Activated CD4-positive, alpha-beta T cell treated with anti-CD3 and anti-CD28 coated beads, Interleukin-2, amount 50 U/mL, for 4 hours (primary cell): ENCODE data around the gene HESX1.

Source experiments
- DNase-seq, 2 experiments: peaks; one replicate each; pipeline ENCODE4 v3.0.0-alpha.2; 2020

The HESX1 gene

DNA sequence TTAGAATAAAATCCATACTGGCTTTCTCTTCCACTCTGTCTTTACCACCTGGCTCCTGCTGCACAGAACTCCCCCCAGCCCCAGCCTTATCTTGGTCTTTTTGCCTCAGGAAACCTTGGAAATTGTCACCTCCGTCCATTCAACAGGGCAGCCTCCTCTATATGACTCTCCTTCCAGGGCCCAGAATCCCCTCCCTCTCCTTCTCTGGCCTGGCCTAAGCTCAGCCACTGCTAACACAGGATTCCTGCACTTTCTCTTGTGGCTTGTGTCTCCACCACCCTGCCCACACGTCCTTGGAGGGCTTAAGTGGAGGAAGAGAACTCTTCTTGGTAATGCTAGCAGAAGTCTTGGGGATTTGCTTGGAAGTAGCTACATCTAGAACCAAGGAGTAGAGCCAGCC lies 33.1 kb downstream of the HESX1 start:
- no peak for DNase-seq

DNA sequence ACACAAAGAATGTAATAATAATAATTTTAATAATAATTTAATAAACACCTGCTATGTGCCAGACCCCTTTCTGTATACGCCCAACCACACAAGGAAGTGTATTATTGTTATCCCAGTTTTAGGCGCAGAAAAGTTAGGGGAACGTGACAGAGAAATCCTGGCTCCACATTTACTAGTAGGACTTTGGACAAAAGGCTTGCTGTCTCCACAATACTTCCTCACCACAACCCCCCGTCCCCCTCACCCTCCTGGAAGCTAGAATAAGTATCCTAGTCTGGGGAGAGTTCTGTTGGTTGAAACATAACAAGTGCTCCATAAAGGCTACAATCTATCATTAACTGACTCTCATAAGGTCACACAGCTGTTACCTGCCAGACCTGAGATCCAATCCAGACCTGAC lies 34.1 kb downstream of the HESX1 start:
- DNase-seq = no peak

DNA sequence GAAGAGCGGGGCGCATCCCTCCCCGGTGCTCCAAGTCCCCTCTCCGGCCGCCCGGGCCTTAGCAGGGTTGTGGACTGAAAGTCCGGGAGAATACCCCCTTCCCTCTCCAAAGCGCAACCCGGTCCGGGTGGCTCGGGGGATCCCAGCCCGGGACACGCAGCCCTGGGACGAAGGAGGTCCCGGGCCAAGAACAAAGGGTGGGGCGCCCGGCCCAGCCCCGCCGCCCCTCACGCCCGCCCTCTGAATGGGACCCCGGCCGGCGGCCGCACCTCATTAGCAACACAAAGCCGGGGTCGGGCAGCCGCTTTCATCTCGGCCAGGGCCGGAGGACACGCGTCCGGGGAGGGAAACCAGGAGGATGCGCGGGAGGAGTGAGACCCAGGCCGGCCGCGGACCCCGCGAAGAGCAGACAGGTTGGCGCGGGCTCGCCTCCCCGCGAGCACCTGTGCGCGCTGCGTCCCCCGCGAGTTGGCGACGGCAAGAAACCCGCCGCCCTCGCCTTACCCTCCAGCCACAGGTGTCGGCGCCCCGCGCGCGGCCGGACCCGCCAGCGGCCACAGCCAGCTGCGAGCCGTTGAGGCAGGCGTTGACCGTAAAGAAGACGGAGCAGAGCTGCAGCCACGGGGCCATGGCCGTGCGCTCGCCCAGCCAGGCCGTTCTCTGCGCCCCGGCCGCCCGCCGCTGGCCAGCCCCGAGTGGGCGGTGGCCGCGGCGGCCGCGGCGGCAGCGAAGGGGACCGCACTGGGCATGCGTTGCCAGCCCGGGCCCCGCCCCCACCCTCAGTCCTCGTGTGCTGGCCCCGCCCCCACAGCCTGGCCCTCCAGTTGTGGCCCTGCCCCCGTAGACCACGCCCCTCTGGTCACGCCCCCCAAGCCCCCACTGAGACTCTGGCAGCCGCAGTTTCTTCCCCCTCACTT lies 34.9 kb downstream of the HESX1 start, which contains the start of gene IL17RD:
IL17RD (minus strand) TSS at position 697 of the 917 bp plus-strand sequence; CDS start at position 630, 67 bp downstream.
- peak; percentile 24 to 34 for DNase-seq

DNA sequence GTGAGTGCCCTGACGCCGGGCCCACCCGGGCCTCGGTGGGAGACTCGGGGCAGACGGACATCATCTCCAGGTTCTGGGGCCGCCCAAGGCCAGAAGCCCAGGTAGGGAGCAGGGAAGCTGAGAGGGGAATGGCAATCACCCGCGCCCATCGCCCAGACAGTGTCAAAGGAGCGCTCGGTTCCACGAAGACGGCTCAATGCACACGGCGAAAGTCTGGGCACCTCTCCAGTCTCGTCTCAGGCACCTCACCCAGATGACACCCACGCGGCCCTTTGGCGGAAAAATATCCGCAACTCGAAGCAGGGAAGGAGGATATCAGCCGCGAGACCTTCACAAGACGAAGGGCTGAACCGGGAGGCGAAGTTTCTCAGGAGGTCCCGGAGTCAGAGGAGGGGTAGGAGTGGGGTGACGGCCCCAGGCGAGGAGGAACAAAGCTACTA lies 35.5 kb downstream of the HESX1 start:
- peak in 1 of 2 experiments; percentile 12 for DNase-seq

- DNase-seq = no peak
Measured at GRCh38 chr3:57163751-57164150, 36.0 kb downstream of the HESX1 start.

DNA sequence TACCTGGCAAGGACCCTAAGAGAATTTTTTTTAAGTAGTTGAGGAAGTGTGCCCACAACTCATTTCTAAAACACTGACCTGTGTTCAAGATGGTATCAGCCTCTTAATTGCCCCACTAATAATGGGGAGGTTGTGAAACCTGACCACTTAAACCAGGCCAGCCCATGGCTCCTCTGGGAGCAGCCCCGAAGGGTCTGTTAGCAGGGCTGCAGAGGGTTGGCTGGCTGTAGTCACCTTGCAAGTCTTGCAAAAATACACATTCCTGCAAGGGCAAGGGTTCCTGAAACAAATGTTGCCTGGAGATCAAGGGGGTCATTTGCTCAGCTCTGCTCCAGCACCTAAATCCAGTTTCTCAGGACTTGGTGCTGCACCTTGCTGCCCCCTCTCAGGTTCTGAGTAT lies 37.9 kb downstream of the HESX1 start:
- DNase-seq = no peak

DNA sequence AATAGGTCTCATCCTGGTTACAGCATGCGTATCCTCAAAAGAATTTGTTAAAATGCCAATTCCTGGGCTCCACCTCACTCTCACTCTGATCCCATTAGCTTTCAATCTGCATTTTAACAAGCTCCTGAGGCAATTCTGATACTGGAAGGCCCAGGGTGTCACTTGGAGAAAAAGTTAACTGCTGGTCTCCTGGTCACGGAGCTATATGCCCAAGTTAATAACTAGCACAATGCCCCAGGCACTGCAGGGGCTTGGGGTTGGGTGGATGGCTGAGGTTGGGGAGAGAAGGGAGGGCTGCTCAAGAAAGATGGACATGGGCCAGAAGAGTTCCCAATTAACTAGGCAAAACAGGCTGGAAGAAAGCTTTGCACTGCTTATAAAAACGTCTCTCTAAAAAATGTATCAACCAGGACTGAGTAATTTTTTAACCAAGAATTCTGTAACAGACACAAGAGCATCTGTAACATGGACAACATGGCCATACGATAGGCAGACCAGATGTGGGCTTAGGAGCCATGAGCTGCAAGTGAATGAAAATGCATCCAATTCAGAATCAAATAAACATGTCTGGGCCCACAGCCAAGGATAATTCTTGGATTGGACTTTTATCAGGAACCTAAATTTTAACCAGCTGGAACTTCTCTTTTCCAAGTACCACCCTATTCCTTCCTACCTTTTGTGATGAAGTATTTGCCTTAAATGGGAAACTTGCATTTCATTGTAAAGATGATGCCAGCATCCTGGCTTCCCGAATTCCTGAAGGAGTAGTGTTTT lies 38.8 kb downstream of the HESX1 start:
- no peak for DNase-seq

DNA sequence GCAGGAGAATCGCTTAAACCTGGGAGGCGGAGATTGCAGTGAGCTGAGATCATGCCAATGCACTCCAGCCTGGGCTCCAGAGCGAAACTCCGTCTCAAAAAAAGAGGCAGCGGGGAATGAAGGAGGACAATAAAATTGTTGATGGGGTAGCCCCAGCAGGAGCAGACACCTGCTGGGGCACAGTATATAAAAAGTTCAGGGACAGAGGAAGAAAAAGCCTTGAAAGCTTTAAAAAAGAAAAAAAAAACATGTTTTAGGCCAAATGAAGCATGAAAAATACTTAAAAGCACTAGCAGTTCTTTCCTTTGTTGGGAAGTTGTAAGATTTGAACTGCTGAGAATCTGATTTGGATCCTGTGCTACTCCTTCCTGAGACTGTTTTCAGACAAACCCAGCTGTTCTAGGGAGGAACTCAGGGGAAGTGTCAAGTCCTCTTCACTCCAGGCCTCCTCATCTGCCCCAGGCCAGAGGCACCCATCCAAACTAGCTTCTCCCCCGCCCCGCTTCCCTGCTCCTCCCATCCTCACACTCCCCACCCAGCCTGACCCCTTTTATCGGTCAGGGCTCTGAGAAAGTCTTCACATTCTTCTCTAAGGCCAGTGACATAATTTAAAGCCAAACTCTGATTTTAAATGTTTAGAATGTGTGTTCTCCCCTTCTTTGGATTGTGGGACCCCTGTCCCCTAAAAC lies 39.6 kb downstream of the HESX1 start:
- no peak for DNase-seq

DNA sequence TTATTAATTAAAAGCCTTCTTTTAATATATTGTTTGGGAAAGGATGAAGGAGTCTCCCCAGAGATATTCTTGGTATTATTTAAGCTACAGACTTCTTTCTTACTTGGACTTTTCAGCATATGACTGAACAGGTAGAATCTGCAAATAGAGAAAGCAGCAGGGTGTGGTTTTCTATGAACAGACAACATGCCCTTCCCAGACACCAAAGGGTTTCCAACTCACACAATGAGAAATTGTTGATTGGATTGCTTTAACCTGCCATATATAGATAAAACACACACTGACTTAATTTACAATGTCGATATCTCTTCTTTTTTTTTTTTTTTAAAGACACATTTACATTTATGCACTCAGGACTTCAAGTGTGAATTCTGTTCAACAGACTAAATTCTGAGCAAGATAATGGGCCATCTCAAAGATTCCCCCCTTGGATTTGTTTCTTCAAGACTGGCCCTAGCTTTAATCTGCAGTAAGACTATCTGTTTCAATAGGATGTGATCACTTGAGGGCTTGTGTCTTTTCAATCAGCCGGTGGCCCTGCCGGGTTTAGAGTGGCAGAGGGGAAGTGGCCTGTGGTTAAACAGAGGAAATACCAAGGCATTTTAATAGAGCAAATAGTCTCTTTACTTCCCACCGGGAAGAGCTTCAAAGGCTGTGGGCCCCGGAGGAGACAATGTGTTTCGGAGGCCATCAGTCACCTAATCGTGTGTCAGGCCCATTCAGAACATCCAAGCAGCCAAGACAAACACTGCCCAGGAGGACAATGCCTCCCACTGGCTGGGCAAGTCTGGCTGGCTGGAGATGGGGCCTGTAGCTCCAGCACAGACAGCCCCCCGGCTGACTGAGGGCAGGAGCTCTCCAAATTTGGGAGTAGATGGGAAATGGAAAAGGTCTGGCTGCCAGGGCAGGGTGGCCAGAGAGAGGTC lies 40.7 kb downstream of the HESX1 start:
- no peak for DNase-seq

GRCh38 chr3:57158325-57158724 lies 41.5 kb downstream of the HESX1 start:
- no peak for DNase-seq

DNA sequence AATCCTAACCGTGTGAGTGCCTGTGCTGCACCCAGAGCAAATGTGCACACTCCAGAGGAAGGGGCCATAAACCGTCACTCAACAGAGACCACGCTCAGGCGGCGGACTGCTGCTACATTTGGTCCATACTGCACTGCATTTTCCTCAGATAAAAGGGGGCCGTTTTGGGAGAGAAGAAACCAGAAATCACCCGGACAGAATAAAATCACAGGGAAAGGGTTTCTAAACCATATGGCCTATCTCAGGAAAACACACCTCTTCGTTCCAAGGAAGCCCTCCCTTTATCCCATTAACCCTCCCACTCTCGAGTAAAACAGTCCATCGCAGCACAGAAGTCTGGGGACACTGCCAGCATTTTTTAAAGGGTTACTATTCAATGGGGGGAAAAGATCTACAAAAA lies 42.2 kb downstream of the HESX1 start:
- no peak for DNase-seq

GRCh38 chr3:57155310-57155643 lies 44.5 kb downstream of the HESX1 start:
- no peak for DNase-seq

DNA sequence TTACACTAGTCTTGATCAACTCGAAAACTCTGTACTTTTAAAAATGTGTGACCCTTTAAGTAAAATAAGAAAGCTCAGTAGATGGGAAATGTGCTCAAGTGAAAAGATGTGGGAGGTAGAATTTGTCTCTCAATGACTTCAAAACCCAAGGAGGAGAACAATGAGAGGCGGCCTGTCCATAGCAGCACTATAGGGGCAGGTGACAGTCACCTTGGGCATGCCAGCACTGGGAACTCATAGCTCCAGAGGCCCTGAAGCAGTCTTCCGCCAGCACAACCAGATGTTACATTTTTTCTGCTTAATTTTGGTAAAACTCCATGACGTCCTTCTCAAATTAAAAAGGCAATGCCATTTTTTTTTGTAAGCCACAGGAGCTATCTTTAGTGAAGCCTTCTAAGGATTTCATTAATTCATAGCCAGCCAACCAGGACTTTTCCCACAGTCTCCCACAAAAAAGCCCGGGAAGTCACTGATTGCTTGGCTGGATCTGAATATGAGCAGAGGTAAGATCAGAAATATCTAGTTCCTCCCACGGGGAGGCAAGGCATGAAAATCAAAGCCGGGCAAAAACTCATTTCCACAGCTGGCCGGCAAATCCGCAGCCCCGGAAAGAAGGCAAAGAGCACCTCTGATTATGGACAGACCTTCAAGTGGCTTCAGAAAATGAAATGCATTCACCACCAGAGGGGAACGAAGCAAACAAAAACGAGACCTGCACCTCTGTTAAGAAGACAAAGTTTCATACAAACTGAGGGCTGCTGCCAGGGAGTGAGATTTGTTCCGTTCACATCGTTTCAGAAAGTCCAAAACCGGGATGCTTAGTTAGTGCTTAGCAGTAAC lies 45.1 kb downstream of the HESX1 start:
- DNase-seq = no peak

GRCh38 chr3:57152151-57153143 lies 47.3 kb downstream of the HESX1 start:
- DNase-seq = no peak

- no peak for DNase-seq
Measured at GRCh38 chr3:57151749-57152148, 48.0 kb downstream of the HESX1 start.

GRCh38 chr3:57151021-57151449 lies 48.7 kb downstream of the HESX1 start:
- DNase-seq = no peak

- no peak for DNase-seq
Measured at GRCh38 chr3:57150113-57150581, 49.6 kb downstream of the HESX1 start.
